H4 (cell line): ENCODE results near the gene TMEM255B. TPM values are rescaled to one million over a fixed set of nuclear protein-coding genes. Genes with fewer than 3 reads are reported as not detected.
A peak's percentile ranks its signal among the peaks of the same experiment; 100 is the strongest.

Experiments
- DNase-seq: peaks from one replicate; pipeline ENCODE4 v3.0.0-alpha.2; 2015; ENCODE audit warnings: low spot score
- total RNA-seq: library from RNA; depleted of rRNA; stranded (reverse); fragments of >200 nt; shearing (Covaris generic); gene quantifications from 2 replicates; pipeline ENCODE4 v1.2.3, GENCODE V29; 2014

The TMEM255B gene
- total RNA-seq, 1 experiment from 2014 or later, result 2.1 TPM

DNA sequence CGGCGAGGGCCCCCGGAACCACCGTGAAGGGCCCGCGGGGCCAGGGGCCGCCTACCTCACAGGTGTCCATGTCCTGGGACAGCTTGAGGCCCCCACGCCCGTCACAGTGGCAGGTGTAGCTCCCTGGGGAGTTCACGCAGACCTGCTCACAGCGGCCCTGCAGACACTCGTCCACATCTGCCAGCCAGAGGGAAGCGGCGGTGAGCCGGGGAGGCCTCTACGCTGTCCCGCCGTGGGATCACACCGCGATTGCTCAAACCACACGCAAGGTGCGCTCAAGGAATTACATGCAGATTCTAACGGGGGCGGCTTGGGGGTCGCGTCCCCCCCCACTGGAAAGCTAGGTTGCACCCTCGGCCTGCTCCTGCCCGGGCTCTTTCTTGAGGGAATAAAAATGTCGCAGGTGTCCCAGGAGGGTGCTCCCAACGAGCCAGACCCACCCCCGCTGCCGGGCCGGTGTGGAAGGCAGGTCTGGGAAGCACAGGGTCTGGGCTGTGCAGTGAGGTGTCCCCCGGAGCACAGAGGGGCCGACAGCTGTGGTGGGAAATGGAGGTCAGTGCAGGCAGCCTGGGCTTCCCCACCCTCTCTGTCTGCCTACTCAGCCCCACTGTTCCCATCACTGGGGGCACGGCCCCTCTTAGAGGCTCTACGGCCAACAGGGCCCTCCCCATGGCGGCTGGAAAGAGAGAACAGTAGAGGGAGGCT, 75.6 kb downstream of the TMEM255B start:
- no peak for DNase-seq

DNA sequence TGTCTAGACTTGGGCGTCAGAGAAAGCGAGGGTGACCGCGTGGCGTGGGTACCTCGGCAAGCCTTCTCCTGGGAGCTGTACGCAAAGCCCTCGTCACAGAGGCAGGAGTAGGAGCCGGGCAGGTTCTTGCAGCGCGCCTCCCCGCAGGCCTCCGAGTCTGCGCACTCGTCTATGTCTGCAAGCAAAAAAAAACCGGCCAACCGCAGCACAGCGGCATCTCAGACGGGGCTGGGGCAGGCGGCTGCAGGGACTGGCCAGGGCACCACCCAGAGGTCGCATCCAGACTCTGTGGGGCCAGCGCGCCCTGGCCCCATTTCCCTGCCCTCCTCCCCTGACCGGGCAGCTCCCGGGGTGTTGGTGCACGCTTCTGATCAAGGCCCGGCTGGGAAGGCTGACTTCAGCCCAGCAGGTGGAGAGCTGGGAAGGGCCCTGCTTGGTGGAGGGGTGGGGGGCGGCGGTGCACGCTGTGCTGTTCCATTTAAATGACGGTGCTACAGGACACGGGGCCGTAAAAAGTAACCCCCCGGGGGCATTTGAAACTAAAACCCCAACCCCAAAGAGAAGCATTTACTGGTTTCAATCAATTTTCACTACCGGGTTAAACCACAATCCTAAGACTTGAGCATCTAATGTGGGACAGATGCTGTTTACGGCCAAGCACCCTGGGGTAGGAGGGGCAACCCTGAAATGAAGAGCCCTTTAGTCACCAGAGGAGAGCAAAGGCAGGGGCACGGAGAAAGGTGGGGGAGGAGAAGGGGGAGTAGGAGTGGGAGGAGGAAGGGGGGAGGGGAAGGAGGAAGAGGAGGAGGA, 76.6 kb downstream of the TMEM255B start:
- DNase-seq, result peak; percentile 50

DNA sequence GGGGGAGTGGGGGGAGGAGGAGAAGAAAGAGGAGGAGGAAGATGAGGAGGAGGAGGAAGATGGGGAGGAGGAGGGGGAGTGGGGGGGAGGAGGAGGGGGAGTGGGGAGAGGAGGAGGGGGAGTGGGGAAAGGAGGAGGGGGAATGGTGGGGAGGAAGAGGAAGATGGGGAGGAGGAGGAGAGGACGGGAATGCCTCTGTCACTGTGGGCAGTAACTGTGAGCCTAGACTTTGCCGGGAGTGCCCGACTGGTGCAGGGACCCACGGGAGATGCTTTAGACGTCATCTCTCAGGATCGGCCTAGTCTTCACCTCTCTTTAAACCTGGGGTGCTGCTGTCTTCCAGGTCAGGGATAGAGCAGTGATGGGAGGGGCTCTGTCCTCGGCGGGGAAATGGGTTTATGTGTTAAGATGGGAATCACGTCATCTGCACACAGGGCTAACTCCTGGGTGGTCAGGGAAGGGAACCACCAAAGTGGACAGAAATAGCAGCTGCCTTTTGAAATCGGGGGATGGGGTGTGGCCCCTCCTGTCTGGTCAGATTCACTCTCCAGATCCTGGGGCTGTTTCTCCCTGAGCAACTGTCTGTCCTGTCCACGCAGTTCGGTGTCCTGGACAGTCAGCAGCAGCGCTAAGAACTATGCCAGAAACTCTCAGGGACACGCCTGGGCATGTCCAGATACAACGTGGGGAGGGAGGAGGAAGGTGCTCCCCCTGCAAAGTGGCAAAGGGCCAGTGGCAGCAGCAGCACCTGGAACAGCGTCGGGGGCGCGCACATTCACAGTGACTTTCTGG, 77.9 kb downstream of the TMEM255B start:
- peak; percentile 77 for DNase-seq

DNA sequence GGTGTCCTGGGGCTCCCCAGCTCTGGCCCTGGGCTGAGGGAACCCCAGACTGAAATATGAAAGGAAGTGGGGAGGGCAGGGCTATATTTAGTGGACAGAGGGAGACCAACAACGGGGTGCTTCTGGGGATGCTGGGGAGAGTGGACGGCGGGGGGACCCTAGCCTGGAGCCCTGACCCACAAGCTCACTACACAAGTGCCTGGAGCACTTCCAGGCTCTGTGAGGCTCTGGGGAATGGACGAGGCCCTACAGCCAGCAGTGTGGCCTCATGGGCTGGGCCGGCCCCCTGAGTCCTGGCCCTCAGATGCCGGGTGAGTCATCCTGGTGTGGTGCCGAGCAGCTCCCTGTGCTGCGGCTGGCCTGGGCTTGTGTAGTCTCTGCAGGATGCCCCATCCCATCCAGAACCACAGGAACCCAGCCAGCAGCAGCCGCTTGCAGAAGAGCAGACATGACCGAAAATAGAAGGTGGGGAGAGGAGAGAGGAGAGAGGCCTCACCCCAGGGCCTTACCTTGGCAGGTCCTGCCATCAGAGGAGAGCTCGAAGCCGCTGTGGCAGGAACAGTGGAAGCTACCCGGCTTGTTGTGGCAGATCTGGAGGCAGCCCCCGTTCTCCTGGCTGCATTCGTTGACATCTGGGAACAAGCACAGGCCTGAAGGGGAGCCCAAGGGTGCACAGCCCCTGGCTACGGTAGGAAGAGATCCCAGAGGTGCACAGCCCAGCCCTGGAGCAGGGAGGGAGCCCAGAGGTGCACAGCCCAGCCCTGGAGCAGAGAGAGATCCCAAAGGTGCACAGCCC, 78.7 kb downstream of the TMEM255B start:
- peak; percentile 91 for DNase-seq

DNA sequence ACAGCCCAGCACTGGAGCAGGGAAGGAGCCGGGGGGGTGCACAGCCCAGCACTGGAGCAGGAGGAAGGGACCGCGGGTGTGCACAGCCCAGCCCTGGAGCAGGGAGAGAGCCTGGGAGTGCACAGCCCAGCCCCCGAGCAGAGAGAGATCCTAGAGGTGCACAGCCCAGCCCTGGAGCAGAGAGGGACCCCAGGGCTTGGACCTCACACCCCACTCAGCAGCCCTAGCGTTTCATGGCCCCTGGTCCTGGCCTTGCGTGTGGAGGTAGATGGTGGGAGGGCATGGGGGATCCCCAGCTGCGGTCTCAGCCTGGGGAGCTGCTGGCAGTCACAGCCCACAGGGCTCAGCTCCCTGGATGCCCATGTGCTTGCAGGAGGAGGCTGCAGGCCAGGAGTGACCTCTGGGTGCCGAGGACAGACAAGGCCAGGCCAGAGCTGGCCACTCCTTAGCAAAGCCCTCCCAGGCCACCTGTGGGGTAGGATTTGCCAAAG, 79.7 kb downstream of the TMEM255B start:
- DNase-seq, result no peak

DNA sequence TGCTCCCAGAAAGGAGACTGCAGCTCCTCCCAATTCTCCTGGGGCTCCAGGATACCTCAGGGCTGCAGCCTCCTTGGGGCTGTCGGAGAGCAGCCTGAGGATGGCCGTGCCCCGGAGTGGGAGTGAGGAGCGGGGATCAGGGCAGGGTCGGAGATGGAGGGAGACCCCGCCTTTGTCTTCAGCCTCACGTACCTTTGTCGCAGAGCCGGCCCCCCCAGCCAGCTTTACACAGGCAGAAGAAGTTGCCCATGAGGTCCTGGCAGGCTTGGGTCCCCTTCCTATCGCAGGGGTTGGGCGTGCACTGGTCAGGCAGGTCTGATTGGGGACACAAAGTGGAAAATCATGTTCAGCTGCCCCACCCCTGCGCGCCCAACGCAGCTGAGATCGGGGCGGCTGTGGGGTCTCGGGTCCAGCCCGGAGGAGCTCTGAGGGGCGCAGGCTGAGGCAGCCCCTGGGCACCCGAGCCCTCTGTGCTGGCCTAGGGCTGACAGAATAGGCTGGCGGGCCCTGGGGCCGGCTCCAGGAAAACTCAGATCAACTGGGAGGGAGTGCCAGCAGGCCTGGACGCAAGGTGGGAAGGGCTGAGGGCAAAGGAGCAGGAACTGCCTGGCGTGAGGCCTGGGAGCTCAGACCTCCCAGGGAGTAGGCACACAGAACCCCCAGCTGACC, 80.6 kb downstream of the TMEM255B start:
- DNase-seq, result no peak

DNA sequence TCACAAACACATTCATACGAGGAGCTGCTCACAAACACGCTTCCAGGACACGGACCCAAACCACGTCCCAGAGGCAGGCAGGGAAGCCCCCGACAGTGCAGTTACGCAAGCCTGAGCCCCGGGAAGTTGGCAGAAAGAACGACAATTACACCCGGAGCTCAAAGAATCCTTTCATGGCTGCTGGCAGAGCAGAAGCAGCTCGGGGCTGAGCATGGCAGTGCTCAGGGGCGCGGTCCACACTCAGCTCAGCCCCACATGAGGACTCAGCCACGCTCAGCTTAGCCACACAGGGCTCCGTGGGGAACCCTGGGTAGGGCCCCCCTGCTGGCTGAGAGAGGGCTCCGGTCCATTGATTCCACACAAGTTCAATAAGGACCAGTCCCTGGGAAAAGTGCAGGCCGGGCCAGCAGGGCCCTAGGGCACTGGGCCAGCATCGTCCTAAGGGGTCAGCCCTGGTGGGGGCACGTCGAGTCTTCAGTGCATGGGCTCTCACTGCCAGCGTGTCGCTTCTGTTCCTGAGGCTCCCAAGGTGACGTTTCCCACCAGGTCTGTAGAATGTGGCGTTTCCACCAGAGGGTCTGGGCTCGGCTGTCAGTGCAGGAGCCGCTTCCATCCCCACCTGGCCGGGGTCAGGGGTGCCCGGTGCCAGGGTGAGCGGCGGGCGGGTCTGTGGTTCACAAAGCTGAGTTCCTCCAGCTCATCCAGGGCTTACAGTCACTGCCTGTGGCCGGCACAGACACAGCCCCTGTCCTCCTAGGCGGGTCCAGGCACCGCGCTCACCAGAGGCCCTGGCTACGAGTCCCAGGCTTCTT, 81.7 kb downstream of the TMEM255B start:
- DNase-seq, result no peak

DNA sequence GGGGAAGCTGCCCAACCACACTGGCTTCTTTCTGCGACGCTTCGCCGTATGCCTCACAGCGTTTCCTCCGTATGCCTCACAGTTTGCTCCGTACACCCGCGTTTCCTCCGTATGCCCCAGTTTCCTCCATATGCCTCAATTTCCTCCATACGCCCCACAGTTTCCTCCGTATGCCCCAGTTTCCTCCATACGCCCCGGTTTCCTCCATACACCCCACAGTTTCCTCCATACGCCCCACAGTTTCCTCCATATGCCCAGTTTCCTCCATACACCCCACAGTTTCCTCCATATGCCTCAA, 82.3 kb downstream of the TMEM255B start:
- no peak for DNase-seq

DNA sequence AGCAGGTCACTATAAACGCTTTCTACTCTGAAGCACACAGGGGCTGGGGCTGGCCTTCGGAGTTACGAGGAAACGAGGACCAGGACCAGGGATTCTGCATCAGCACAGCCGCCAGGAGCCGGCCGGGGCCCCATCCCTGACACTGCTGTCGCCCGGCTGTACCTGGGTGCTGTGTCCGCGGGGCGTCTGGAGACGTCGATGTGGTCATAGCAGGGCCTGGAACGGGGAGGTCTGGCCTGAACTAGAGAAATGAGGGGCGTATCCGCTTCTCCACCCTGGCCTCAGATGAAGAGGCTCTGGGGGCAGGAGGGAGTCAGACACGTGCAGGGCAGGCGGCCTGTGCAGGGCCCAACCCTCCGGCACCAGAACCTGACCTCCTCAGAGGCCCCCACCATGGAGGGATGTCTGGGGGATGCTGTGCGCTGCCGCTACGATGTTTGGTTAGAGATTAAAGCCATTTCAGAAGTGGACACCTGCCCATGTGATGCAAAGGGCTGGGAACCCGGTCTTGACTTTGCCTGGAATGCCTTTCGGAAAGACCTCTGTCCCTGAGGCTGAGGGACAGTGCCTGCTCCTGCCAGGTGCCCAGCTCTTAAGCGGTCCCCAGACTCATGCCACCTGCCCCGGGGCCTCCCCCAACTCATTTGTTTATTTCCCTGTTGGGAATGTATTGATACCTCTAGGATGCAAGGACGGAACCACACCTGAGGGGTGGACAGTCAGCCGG, 83.5 kb downstream of the TMEM255B start:
- no peak for DNase-seq

DNA sequence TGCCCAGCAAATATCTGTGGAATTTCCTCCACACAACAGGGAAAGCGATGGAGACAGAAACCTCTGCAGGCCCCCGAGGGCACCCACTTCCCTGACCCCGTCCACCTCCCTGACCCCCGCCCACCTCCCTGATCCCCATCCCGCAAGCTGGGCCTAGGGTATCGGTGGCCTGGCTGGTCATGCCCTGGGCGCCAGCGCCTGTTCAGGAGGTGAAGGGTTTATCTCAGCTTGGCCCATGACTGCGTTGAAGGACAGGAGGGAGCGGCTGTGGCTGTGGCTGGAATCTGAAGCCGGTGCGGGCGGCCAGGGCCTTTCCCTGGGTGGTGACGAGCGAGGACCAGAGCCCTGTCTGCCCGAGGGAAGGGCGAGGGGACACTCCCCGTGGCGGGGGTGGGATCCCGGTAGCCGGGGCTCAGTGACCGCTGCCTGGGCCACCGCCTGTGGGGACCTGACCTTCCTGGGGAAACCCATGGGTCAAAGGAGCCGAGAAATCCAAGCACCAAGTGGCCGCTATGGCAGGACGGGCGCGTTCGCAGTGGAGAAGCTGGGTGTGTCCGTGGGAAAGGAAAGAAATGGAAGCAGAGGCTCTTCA, 84.1 kb downstream of the TMEM255B start:
- no peak for DNase-seq

DNA sequence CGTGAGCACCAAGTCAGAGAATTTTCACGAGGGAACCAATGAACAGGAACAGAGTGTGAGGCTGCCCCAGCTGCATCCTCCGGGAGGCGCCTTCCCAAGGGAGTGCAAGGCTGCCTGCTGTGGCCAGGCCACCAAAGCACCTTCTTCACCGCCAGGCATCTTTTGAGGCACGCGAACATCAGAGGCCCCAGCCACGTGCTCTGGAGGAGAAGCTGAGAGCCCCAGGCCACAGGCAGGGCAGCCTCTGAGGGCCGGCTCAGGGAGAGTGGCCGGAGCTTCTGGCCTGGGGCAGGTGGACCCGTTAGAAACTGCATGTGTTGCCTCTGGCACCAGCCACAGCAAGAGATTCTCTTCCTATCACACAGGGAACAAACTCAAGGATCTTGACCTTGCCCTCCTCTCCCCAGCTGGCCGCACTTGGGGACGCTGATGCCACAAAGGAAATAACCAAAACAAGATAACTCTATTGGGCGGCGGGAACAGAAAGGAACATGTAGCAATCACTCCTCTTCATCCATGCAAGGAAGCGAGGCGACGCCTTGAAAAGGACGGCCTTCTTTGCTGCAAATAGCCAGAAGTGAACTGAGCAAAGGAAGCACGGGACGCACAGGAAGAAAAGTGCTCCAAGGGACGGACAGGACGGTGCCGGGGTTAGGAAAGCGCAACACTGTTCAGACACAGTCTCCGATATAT, 85.0 kb downstream of the TMEM255B start:
- DNase-seq, result no peak

DNA sequence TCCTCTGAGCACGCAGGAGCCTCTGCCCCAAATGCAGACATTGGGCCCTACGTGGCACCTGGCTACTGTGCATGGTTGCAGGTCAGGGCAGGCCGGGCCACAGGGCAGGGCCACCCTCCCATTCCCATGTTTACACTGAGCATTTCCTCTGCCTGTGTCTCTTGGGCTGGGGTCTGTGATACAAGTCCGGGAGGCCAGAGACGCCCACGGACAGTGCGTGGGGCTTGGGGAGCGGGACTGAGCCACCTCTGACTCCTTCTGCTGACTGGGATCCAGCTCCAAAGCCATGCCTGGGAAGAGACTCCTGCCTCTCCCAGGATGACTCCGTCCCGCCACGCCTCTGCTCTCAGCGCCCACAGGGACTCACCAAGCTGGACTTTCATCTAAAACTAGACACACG, 86.0 kb downstream of the TMEM255B start:
- no peak for DNase-seq

DNA sequence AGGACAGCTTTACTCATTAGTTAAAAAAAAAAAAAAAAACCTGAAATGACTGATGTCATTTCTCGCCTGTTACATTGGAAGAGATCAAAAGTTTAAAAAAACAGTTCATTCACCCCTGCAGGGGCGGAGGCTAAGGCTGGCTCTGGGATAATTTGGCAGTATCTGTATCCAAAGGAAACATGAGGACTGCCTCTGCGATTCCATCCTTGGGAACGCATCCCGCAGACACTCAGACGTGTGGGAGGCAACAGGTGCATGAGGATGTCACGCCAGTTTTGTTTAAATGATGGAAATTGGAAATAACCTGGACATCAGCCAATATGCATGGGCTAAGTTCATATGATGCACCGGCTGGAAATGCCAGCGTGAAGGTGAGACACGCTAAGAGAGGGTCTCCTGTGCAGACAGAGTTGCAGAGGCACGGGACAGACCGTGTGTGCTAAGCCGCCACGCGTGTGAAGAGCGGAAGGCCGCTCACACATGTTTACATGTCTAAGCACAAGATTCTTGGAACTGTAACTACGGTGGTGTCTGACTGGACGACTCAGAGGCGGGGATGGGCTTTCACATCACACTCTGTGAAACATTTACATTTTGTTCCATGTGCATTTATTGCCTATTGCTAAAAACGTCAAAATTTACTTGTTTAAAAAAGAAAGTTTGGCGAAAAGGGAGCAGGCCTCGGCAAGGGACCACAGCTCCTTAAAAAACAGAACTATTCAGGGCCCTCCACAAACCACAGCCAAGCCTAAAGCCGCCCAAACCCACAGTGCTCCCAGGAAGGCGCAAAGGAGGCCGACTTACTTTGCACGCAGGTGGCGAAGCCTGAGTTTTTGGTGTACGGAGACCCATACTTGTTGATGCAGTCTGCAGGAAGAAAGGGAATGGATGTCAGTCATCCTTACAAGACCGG, 87.0 kb downstream of the TMEM255B start:
- no peak for DNase-seq

DNA sequence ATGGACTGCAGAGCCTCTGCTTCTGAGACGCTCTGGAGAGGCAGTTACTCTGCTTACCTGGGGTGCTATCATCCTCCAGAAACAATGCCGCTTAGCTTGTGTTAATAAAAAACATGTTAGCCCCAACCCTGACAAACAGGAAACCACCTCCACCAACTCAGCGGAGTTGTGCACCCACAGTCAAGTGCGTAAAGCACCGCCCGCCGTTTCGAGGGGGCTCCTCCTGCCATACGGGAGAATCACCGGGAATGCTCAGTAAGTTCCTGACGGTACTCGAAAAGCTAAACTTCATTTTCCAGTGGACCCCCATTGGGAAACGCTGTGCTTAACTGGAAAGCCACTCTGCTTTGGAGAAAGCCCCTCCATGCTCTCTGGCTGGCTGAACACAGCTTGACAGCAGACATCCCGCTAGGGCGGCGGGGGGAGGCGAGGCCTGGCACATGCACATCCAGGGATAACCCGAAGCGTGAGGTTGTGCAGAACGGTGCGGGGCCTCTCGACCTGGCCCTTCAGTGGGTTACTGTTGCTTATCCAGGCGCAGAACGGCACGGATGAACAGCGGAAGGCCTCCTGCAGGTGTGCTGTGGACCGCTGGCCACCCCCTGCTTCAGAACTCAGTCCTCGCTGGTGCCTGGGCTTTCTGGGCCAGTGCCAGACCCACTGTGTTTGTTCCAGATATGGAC, 87.8 kb downstream of the TMEM255B start:
- DNase-seq, result no peak

DNA sequence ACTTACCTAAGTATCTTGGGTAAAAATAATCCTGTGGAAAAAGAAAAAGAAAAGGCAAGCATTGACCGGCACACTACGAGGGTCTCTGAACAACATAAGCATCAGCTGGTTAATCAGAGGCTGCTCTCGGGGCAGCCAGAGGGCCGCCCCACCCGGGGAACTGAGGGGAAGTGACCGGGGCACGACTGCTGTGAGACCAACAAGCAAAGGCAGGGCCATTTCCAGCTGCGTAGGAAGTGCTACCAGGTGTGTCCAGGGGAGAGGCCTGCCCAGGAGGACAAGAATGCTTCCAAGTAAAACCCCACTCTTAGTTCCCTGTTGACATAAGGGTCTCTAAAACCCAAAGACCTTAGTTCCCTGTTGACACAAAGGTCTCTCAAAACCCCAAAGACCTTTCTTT, 89.0 kb downstream of the TMEM255B start:
- no peak for DNase-seq

DNA sequence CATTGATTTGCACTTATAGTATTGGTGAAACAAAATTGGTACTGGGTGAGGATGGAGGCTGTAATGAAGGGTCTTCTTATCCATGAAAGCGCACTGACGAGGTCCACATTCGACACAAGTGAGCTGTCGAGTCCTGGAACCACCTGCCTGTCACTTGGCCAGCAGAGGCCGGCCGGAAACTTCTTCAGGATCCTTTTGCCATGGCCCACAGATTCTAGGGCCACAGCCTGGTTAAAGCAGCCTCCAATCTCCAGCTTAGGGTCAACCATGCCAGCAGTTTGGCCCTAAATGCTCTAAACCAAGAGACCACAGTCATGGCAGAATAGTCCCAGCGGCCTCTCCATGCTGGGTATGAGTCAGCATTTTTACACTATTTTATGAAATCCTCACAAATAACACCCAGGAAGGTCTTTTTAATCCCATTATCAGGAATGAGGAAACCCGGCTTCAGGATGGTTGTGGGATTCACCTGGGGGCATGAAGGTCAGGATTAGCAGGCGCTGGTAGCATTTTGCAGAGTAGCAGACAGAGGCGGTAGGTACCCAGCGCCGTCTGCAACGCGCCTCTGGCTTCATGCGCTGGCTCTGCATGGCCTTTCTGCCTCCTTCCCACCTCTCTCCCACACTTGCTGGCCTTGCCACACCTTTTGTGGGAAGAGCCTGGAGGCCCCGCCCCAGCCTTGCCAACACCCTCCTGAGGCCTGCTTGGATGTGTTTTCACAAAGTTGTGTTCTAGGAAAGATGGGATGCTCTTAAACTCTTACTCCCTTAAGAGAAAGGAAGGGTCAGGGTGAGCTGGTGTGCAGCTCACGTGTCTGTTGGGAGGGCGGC, 89.6 kb downstream of the TMEM255B start:
- DNase-seq, result no peak
